HepG2 (cell line): ENCODE data around the gene FBXL4. TPM values are rescaled to one million over a fixed set of nuclear protein-coding genes. Genes with fewer than 3 reads are reported as not detected.
A peak's percentile ranks its signal among the peaks of the same experiment; 100 is the strongest.

Experiments
- ATAC-seq: fragments of 200-7000 bp; cut with Tn5 transposase; 3 replicates; pipeline ENCODE4 v1.9.1; 2020; ENCODE audit warnings: mild to moderate bottlenecking, moderate library complexity
- BruUV-seq: library from RNA; stranded (reverse); fragments of 400-500 nt; replicated peaks from 2 replicates; lab custom pipeline; 2021; lab: Mats Ljungman, UMichigan
- CTCF ChIA-PET: fragments of 300-600 bp; formaldehyde crosslinking; extraction: SDS; loops from one replicate; lab custom pipeline; 2021; ENCODE audit warnings: low total read pairs, inconsistent platforms, low intra/inter-chr PET ratio; lab: Yijun Ruan, JAX
- POLR2A ChIA-PET: fragments of 350-600 bp; sonication (Branson Sonifier 250); formaldehyde crosslinking; loops from one replicate; lab custom pipeline; 2020; ENCODE audit warnings: antibody characterized with exemption, inconsistent platforms; lab: Yijun Ruan, JAX
- DNase-seq: peaks from one replicate; pipeline ENCODE4 v3.0.0-alpha.2; 2015; ENCODE audit warnings: low spot score
- FAIRE-seq: peaks from 3 replicates; lab custom pipeline; 2011; peaks lifted over from hg19 to GRCh38; lab: Jason Lieb, UNC
- H2AFZ ChIP-seq: one replicate; pipeline ENCODE4 v1.6.1; 2011; ENCODE audit warnings: low read length, inconsistent platforms
- H3K27ac ChIP-seq: fragments of 300-600 bp; 3 replicates; pipeline ENCODE4 v1.8.0; 2011; ENCODE audit warnings: mixed run types, mild to moderate bottlenecking, mixed read lengths, low read length, inconsistent platforms; ENCODE audit not compliant: insufficient read depth; ENCODE audit errors: extremely low read length
- H3K27me3 ChIP-seq, 2 experiments: fragments of 200-600 bp in 1 of 2; 2 replicates in 1 of 2; 3 replicates in 1 of 2; pipeline versions ENCODE4 v1.6.0 to v1.8.0; 2011; ENCODE audit warnings: low read length in 2 of 2, mild to moderate bottlenecking in 2 of 2, moderate library complexity in 2 of 2, inconsistent platforms in 1 of 2; ENCODE audit not compliant: insufficient read depth in 2 of 2, control insufficient read depth in 1 of 2
- H3K36me3 ChIP-seq, 2 experiments: fragments of 200-600 bp in 1 of 2; replicated peaks in 1 of 2; 2 replicates in 1 of 2; 3 replicates in 1 of 2; pipeline versions ENCODE4 v1.5.1 to v1.8.0; 2011; ENCODE audit warnings: low read length in 2 of 2, inconsistent platforms in 1 of 2; ENCODE audit not compliant: insufficient read depth in 2 of 2, control insufficient read depth in 1 of 2
- H3K4me1 ChIP-seq: 2 replicates; pipeline ENCODE4 v1.5.1; 2012; ENCODE audit warnings: low read length, inconsistent platforms; ENCODE audit not compliant: insufficient read depth
- H3K4me2 ChIP-seq: 2 replicates; pipeline ENCODE4 v1.6.0; 2011; ENCODE audit warnings: low read depth, low read length, inconsistent platforms
- H3K4me3 ChIP-seq, 3 experiments: fragments of 200-600 bp in 1 of 3; sonication (generic), shearing (Covaris generic) in 1 of 3; replicated peaks in 1 of 3; 2 replicates each; pipeline ENCODE4 v1.5.1; 2011 to 2016; ENCODE audit warnings: low read length in 3 of 3, inconsistent platforms in 2 of 3, low read depth in 2 of 3, mild to moderate bottlenecking in 2 of 3, control low read depth in 1 of 3, mixed read lengths in 1 of 3; ENCODE audit not compliant: insufficient read depth in 1 of 3
- H3K79me2 ChIP-seq: one replicate; pipeline ENCODE4 v1.6.1; 2011; ENCODE audit warnings: low read length, inconsistent platforms; ENCODE audit not compliant: insufficient read depth
- H3K9ac ChIP-seq: 2 replicates; pipeline ENCODE4 v1.6.0; 2011; ENCODE audit warnings: mild to moderate bottlenecking, low read depth, low read length, inconsistent platforms; ENCODE audit not compliant: insufficient read depth
- H3K9me3 ChIP-seq: 2 replicates; pipeline ENCODE4 v1.5.1; 2012; ENCODE audit warnings: mild to moderate bottlenecking, low read length
- H4K20me1 ChIP-seq: 2 replicates; pipeline ENCODE4 v1.6.0; 2011; ENCODE audit warnings: inconsistent platforms, mild to moderate bottlenecking, low read length, moderate library complexity; ENCODE audit not compliant: insufficient read depth
- ATF7 ChIP-seq, 2 experiments: fragments of 450-650 bp in 1 of 2; sonication (generic) in 1 of 2; formaldehyde crosslinking in 1 of 2; IDR thresholded peaks; 2 replicates each; pipeline versions ENCODE4 v1.4.0 to v1.6.1; 2016 to 2020; ENCODE audit warnings: antibody characterized with exemption in 1 of 2, mild to moderate bottlenecking in 1 of 2, missing genetic modification reagents in 1 of 2
- BHLHE40 ChIP-seq: IDR thresholded peaks from 2 replicates; pipeline ENCODE4 v1.6.1; 2011; ENCODE audit warnings: low read length, improper control_type of control experiment
- PBX3 ChIP-seq: sonication (generic); formaldehyde crosslinking; IDR thresholded peaks from 2 replicates; pipeline ENCODE4 v1.8.1; 2023; ENCODE audit warnings: missing genetic modification reagents, inconsistent platforms, borderline replicate concordance
- SATB2 ChIP-seq: sonication (generic); formaldehyde crosslinking; IDR thresholded peaks from 2 replicates; pipeline ENCODE4 v1.5.0; 2020; ENCODE audit warnings: missing genetic modification reagents
- ZNF619 ChIP-seq: sonication (generic); formaldehyde crosslinking; IDR thresholded peaks from 2 replicates; pipeline ENCODE4 v1.4.0; 2020; ENCODE audit warnings: mild to moderate bottlenecking, missing genetic modification reagents
- ZNF644 ChIP-seq: IDR thresholded peaks from 2 replicates; pipeline ENCODE4 v1.6.1; 2016; ENCODE audit warnings: low read depth
- WGBS: methylation state at CpG from one replicate; pipeline ENCODE4 v1.1.6; 2017; ENCODE audit warnings: low lambda C conversion rate; 5-methylcytosine and 5-hydroxymethylcytosine counted together
- in situ Hi-C: cut with HindIII; loops from 2 replicates; pipeline ENCODE4 v1.10.0; 2017; ENCODE audit warnings: low pct_unique_long_range_greater_than_20kb; ENCODE audit not compliant: extremely low pct_ligation_motif_present
- intact Hi-C: fragments of 100-400 bp; cut with micrococcal nuclease; formaldehyde crosslinking; loops from one replicate; pipeline ENCODE4 v1.10.0; 2022; ENCODE audit not compliant: unreplicated experiment
- polyA plus RNA-seq, 8 experiments: library from polyadenylated mRNA; depleted of rRNA in 3 of 8; stranded (reverse) in 7 of 8; unstranded in 1 of 8; fragments of >200 nt; fragmentation: Illumina TruSeq in 4 of 8; extraction: Trizol in 4 of 8; gene quantifications; 2 replicates each; pipeline versions ENCODE4 v1.2.1 to v1.2.3, GENCODE V29; 2011 to 2016; ENCODE audit warnings: low read depth in 4 of 8, missing spikeins in 1 of 8, mixed read lengths in 1 of 8; ENCODE audit not compliant: insufficient read depth in 1 of 8
- total RNA-seq, 5 experiments: library from RNA; depleted of rRNA; stranded (reverse); fragments of >200 nt; fragmentation: Illumina TruSeq; extraction: Trizol; gene quantifications; 2 replicates each; pipeline ENCODE4 v1.2.3, GENCODE V29; 2016; ENCODE audit warnings: low read depth in 1 of 5

FBXL4 gene
- total and polyA plus RNA-seq, 2 of the 13 experiments (the other 11 are each of a cell fraction or from before 2014, with no cell fraction given) = 13.2 to 17.6 TPM

DNA sequence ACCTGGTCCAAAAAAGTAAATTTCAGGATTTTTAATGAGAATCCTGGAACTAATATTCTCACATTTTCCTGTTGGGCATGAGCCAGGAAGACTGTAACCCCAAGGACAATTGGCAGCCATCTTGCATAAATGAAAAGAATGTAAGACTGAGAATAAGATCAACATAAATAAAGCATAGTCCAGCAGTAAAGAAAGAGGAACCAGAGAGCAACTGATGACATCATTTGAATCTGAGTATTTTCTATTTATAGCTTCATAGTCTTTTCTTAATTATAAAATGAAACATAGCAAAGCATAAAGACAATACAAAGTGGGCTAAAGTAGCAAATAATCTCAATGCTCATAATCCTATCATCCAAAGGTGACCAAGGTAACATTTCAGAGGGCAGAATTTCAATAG lies 26.6 kb upstream of the FBXL4 start:
- Histone ChIP-seq H2AFZ (no peak overlapping the region), H3K27me3 (no peaks in the 10 kb centered on the region), H3K79me2 (no peaks in the 10 kb centered on the region), H3K4me2 (no peak overlapping the region), H3K9ac (no peak overlapping the region), H3K4me1 (no peaks in the 10 kb centered on the region), H3K27ac (no peak overlapping the region), H3K4me3 (no peak overlapping the region), H3K36me3 (no peaks in the 10 kb centered on the region), H4K20me1 (no peaks in the 10 kb centered on the region), H3K9me3 (no peaks in the 10 kb centered on the region)
- DNase-seq (no peak), FAIRE-seq (no peak), ATAC-seq (no peak)
- peak; percentile 61 for TF ChIP-seq ATF7 (IDR thresholded peaks at IDR 0.05)
- no peak for TF ChIP-seq ATF7 (CRISPR knock-in tag; IDR thresholded peaks at IDR 0.05)
- no peak for TF ChIP-seq ZNF644 (CRISPR knock-in tag)
- intact Hi-C loops = no loop called here
- in situ Hi-C loops = no loop called here
- CTCF ChIA-PET = no interaction called here
- POLR2A ChIA-PET = no interaction called here
- BruUV-seq = no TSS peak

- intact Hi-C loops = no loop called here
Observed at GRCh38 chr6:98973571-98973970, 25.8 kb upstream of the FBXL4 start.

More at GRCh38 chr6:98973571-98973970, 25.8 kb upstream of the FBXL4 start:
- Histone ChIP-seq H3K79me2 (no peaks in the 10 kb centered on the region), H3K27me3 (no peaks in the 10 kb centered on the region), H4K20me1 (no peaks in the 10 kb centered on the region), H2AFZ (no peak overlapping the region), H3K9me3 (no peaks in the 10 kb centered on the region), H3K4me1 (no peaks in the 10 kb centered on the region), H3K9ac (no peak overlapping the region), H3K4me2 (no peak overlapping the region), H3K27ac (no peak overlapping the region), H3K4me3 (no peak overlapping the region), H3K36me3 (no peaks in the 10 kb centered on the region)
- CTCF ChIA-PET = no interaction called here
- no peak for DNase-seq
- FAIRE-seq = no peak
- no peak for TF ChIP-seq PBX3 (CRISPR knock-in tag)
- TF ChIP-seq ZNF619 (CRISPR knock-in tag) = no peak
- no peak for TF ChIP-seq SATB2 (CRISPR knock-in tag)
- TF ChIP-seq BHLHE40 = no peak
- ATAC-seq = no peak
- no TSS peak for BruUV-seq
- WGBS = 0% methylated on average over 1 of the region's 1 CpG
- POLR2A ChIA-PET = no interaction called here
- in situ Hi-C loops = no loop called here
